Mucosa of rectum (tissue), 2 donors: Measurements from ENCODE around the gene SEC14L2.

Experiments used
- H3K27ac ChIP-seq, 2 donors: one replicate each; pipeline ENCODE4 v1.7.0; 2013; ENCODE audit warnings: inconsistent platforms in 2 of 2, low read depth in 2 of 2, low read length in 2 of 2
- H3K27me3 ChIP-seq, 2 donors: one replicate each; pipeline ENCODE4 v1.7.0; 2013; ENCODE audit warnings: low read length in 2 of 2; ENCODE audit not compliant: control insufficient read depth in 2 of 2, insufficient read depth in 2 of 2
- H3K36me3 ChIP-seq, 2 donors: one replicate each; pipeline ENCODE4 v1.7.0; 2013; ENCODE audit warnings: low read length in 2 of 2; ENCODE audit not compliant: control insufficient read depth in 2 of 2, insufficient read depth in 2 of 2
- H3K4me1 ChIP-seq, 2 donors: one replicate each; pipeline ENCODE4 v1.7.0; 2013; ENCODE audit warnings: low read length in 2 of 2, mild to moderate bottlenecking in 1 of 2; ENCODE audit not compliant: control insufficient read depth in 2 of 2, insufficient read depth in 2 of 2
- H3K4me3 ChIP-seq, 2 donors: one replicate each; pipeline ENCODE4 v1.7.0; 2013; ENCODE audit warnings: low read length in 2 of 2
- H3K9ac ChIP-seq, 2 donors: one replicate each; pipeline ENCODE4 v1.7.0; 2013; ENCODE audit warnings: low read length in 2 of 2, low read depth in 1 of 2, mild to moderate bottlenecking in 1 of 2
- H3K9me3 ChIP-seq, 2 donors: one replicate each; pipeline ENCODE4 v1.7.0; 2013; ENCODE audit warnings: low read length in 2 of 2; ENCODE audit not compliant: control insufficient read depth in 2 of 2
- donor health status: healthy.
- donor health status: Normal muscosa, but diverticular disease.

The SEC14L2 gene

DNA sequence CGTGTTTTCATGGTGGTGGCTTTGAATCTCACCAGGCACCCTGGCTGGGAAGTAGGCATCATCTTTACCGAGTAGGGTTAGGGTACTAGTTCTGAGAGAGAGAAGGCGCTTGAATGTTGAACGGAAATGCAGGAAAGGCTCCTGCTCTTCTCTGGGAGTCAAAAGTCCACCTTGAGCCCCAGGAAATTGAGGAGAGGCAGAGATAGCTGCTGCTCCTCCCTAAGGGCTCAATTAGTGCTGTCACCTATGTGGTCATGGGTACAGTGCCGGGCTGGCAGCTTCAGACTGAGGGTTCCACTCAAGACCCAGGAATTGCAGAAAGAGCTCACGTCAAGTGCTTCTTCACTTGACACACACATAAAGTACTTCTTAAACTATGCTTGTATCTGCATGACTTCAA lies 38.3 kb upstream of the SEC14L2 start:
- H3K27me3 ChIP-seq: no peaks in the 10 kb centered on the region
- no peak overlapping the region for H3K4me3 ChIP-seq
- no peaks in the 10 kb centered on the region for H3K9me3 ChIP-seq
- H3K36me3 ChIP-seq: peaks cover 0 to 6% of the 10 kb centered on the region in 2 donors
- H3K9ac ChIP-seq: no peak overlapping the region
- peaks cover 13 to 16% of the 10 kb centered on the region in 2 donors for H3K4me1 ChIP-seq
- no peak overlapping the region for H3K27ac ChIP-seq

DNA sequence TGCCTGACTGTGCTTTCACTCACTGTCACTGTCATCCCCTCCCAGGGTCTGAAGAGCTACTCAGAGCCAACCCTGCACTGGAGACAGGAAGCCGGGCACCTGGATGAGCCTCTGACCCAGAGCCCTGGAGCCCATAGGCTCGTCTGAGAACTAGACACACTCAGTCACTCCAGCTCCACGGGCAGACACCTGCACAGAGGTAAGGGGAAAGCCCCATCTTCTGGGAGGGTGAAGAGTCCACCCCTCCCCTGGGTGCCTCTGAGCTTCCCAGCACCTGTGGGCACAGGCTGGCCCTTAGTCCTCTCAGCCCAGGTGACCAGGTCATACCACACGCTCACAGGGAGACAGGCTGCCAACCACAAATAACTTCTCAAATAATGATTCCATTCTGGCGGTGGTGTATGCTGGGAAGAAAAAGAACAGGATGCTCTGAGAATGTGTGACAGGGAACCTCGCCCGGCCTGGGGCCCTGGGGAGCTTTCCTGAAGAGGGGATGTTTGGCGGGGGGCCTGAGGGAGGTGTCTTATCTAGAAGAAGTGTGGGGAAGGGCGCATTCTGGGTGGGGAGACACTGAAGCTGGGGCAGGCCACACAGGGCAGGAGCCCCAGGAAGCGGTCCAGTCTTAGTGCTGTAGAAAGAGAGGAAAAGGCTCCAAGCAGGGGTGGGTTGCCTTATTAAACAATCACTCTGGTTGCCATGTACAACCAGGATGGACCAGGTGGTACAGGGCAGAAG lies 34.7 kb upstream of the SEC14L2 start:
- Histone ChIP-seq H3K4me1 (peaks cover 3% of the 10 kb centered on the region in 2 donors), H3K4me3 (no peak overlapping the region), H3K9ac (no peak overlapping the region), H3K9me3 (no peaks in the 10 kb centered on the region), H3K27ac (no peak overlapping the region), H3K36me3 (no peaks in the 10 kb centered on the region), H3K27me3 (no peaks in the 10 kb centered on the region)

- no peaks in the 10 kb centered on the region for H3K9me3 ChIP-seq
- no peak overlapping the region for H3K4me3 ChIP-seq
- H3K27ac ChIP-seq: no peak overlapping the region
- no peaks in the 10 kb centered on the region for H3K27me3 ChIP-seq
- no peaks in the 10 kb centered on the region for H3K36me3 ChIP-seq
- H3K9ac ChIP-seq: no peak overlapping the region
- no peaks in the 10 kb centered on the region for H3K4me1 ChIP-seq
Measured at GRCh38 chr22:30362651-30363281, 34.1 kb upstream of the SEC14L2 start.

DNA sequence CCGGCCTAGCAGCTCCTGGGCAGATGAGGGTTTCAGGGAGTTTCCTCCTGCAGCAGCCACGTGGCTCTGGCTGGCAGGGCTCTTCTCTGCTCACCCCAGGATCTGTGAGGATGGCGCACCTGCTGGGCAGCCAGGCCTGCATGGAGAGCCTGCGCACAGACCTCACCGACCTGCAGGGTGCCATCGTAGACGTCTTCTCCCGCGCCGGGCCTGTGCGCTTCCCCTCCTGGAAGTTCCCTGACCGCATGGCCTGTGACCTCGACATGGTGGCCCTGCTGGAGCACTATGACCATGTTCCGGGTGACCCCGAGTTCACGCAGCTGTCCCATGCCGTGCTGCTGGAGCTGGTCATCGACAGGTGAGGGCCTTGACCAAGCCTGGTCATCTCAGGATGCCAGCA lies 30.9 kb upstream of the SEC14L2 start:
- Histone ChIP-seq H3K27me3 (no peaks in the 10 kb centered on the region), H3K9ac (no peak overlapping the region), H3K4me1 (no peaks in the 10 kb centered on the region), H3K36me3 (no peaks in the 10 kb centered on the region), H3K9me3 (no peaks in the 10 kb centered on the region), H3K27ac (no peak overlapping the region), H3K4me3 (no peak overlapping the region)

GRCh38 chr22:30368420-30368819 lies 28.4 kb upstream of the SEC14L2 start:
- Histone ChIP-seq H3K27me3 (no peaks in the 10 kb centered on the region), H3K27ac (no peak overlapping the region), H3K4me1 (no peaks in the 10 kb centered on the region), H3K36me3 (no peaks in the 10 kb centered on the region), H3K4me3 (no peak overlapping the region), H3K9me3 (no peaks in the 10 kb centered on the region), H3K9ac (no peak overlapping the region)

DNA sequence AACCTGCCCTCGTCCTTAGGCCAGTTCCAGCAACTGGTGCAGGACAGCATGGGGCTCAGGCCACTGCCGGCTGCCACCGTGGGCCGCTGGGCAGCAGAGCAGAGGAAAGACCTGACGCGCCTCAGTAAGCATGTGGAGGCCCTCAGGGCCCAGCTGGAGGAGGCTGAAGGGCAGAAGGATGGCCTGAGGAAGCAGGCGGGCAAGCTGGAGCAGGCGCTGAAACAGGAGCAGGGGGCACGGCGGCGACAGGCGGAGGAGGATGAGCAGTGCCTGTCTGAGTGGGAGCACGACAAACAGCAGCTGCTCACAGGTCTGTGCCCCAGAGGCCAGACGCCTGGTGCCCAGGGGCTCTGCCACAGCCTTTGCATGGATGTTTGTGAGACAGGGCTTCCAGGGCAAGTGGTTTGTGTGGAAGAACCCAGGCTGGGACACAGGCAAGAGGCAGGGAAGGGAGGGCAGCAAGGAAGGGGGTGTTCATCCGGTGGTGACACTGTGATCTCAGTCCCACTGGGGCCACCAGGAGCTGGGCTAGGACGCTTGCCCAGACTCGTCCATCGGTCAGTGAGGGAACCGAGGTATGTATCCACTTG lies 26.1 kb upstream of the SEC14L2 start:
- Histone ChIP-seq H3K27me3 (no peaks in the 10 kb centered on the region), H3K36me3 (no peaks in the 10 kb centered on the region), H3K4me3 (no peak overlapping the region), H3K27ac (no peak overlapping the region), H3K9ac (no peak overlapping the region), H3K4me1 (no peaks in the 10 kb centered on the region), H3K9me3 (no peaks in the 10 kb centered on the region)

DNA sequence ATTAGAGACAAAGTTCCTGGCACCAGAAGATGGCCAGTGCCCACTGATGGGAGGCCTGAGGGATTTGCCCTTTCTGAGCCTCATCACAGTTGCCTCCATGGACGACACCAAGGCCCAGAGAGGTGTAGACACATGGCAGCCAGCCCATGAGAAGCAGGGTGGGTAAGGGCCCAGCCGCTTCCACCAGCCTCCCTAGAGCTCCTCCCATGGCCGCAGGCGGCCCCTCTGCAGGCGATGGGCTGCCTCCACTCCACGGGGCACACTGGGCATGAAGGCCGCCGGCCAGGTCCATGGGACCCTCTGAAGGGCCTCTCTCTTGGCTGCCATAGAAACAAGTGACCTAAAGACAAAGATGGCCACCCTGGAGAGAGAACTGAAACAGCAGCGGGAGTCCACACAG lies 25.5 kb upstream of the SEC14L2 start:
- Histone ChIP-seq H3K4me1 (no peaks in the 10 kb centered on the region), H3K9me3 (no peaks in the 10 kb centered on the region), H3K9ac (no peak overlapping the region), H3K4me3 (no peak overlapping the region), H3K36me3 (no peaks in the 10 kb centered on the region), H3K27ac (no peak overlapping the region), H3K27me3 (no peaks in the 10 kb centered on the region)

GRCh38 chr22:30371981-30372380 lies 24.8 kb upstream of the SEC14L2 start:
- H3K27ac ChIP-seq: no peak overlapping the region

DNA sequence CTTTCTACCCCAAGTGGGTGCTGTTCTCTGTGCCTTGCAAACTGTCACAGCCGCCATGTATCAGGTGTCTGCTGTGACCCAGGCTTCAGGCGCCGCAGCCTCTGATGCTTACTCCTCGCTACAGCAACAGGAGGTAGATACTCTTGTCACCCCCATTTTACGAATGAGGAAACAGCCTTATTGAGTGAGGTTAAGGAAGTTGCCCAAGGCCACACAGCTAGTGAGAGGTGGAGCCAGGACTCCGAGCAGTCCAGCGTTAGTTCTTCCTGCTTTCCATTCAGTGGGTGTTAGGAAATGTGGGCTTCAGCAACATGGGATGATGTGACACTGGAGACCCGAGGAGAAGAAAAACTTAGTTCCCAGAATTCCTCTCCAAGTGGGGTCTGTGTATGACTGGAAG lies 23.9 kb upstream of the SEC14L2 start:
- Histone ChIP-seq H3K36me3 (no peaks in the 10 kb centered on the region), H3K9ac (no peak overlapping the region), H3K4me1 (no peaks in the 10 kb centered on the region), H3K9me3 (no peaks in the 10 kb centered on the region), H3K27me3 (no peaks in the 10 kb centered on the region), H3K27ac (no peak overlapping the region), H3K4me3 (no peak overlapping the region)

More at GRCh38 chr22:30371981-30372380, 24.8 kb upstream of the SEC14L2 start:
- no peaks in the 10 kb centered on the region for H3K27me3 ChIP-seq
- H3K36me3 ChIP-seq: no peaks in the 10 kb centered on the region
- H3K4me1 ChIP-seq: no peaks in the 10 kb centered on the region
- no peaks in the 10 kb centered on the region for H3K9me3 ChIP-seq
- H3K4me3 ChIP-seq: no peak overlapping the region
- no peak overlapping the region for H3K9ac ChIP-seq
